ENCODE measurements around the gene ARHGEF35.
"Not testable (repeated sequence)": the region's sequence is repeated elsewhere in the genome, so short reads cannot be mapped to it uniquely, and the experiment has no call there.

The ARHGEF35 gene

DNA sequence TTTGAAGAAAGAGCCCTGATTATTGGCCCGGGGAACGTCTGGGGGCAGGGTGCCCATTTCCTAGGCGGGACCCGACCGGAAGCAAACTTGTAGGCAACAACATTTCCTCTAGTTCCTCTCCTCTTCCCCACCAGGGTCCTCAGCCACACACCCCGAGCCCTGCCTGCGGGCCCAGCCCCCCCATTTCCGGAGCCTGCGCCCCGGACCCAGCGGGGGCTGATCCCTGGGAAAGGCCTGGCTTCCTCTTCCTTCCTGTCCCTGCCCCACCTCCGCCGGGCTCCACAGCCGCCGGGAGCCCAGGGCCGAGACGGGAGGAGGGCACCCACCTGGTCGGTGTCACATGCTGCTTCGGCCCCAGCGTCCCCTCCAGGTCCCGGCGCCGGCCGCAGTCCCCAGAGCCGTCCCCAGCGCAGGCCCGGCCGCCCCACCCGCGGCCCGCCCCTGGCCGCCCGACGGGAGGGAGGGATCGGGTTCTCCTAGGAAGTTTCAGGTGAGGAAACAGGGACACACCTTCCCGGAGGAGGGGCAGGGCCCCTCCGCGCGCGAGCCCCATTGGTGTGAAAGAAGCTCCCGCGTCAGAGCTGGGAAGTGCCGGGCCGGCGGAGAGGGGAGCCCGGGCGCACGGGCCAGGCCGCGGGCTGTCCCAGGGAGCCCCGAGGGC lies at the start of gene ARHGEF35:
Gene ARHGEF35, minus strand, starts transcription at position 622 of the 661 bp plus-strand sequence. CDS start 7,450 bp downstream, outside the sequence.
- DNase-seq (ENCODE audit: low read depth), result not testable (repeated sequence)

DNA sequence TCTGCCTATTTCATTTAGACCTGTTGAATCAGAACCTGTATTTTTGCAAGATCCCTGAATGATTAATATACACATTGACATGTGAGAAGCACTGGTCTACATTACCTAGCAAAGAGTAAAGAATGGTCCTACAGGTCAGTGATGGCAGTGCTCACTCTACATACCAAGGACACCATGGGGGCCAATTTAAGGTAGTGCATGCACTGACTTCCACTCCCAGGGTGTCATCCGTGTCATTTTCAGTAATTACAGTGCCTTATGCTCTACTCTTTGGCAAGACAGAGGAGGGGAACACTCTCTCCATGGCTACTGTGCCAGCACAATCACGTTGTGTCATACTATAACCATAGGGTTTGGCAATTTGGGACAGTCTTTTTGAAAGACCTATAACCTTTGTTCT lies 49.7 kb upstream of the ARHGEF35 start:
- not testable (repeated sequence) for DNase-seq (ENCODE audit: low read depth)

DNA sequence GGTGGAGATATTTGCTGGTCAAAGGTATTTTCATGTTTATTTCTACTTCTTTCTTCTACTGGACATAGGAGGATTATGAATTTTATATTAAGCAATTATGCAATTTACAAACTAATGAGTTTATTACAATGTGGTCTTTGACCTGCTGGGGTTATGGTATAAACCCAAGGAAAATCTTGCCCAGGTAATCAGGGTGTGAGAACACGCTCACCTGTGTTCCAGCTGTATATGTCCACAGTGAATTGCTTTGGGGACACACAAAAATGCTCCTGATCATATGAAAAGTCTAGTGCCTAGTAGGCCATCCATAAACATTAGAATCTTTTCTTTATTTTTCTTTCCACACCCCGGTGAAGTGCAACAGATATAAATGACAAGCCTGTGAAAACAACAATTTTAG lies 43.7 kb upstream of the ARHGEF35 start, which contains the start of gene OR2A42:
Gene OR2A42, minus strand, starts transcription at position 241 of the 400 bp plus-strand sequence. CDS start 6,762 bp downstream, outside the sequence.
- not testable (repeated sequence) for DNase-seq (ENCODE audit: low read depth)

DNA sequence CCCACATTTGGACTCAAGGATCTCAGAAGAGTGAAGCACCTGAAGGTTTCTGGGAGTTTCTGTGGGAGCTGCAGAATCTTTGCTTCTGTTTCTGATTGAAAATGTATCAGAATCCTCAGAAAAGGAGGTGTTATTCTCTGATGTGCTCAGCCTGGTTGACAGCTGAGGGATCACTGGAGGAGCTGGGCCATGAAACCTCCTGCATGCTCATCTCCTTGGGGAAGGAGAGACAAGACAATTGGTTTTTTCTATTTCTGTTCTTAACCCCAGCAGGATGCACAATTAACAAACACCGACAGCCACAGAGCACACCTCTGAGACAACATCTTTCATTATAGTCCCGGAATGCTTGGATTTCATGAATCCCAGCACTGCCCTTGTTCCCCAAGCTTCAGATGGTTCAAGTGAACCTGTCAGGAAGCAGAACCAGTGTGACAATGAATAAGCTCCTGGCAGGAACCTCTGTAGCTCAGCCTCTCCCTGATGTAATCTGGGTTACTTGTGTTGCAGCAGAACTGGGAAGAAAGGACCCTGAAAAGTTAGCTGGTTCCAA lies 43.0 kb upstream of the ARHGEF35 start:
- not testable (repeated sequence) for DNase-seq (ENCODE audit: low read depth)

DNA sequence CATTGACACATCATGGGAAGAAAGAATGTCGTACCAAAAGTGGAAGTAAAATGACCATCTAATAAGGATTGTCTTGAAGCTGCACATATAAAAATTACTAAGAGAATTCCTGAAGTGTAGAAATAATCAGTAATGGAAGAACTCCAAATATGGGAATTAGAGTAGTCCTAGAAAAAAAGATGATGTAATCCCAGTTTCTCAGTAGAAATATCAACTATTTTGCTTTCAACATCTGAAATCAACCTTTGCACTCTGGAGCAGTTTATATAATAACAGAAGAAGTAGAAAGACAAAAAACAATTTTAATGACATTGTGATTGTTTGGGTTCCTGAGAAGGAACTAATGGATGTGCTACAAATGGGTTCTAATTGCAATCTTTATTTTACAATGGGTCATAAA lies 37.4 kb upstream of the ARHGEF35 start:
- not testable (repeated sequence) for DNase-seq (ENCODE audit: low read depth)

DNA sequence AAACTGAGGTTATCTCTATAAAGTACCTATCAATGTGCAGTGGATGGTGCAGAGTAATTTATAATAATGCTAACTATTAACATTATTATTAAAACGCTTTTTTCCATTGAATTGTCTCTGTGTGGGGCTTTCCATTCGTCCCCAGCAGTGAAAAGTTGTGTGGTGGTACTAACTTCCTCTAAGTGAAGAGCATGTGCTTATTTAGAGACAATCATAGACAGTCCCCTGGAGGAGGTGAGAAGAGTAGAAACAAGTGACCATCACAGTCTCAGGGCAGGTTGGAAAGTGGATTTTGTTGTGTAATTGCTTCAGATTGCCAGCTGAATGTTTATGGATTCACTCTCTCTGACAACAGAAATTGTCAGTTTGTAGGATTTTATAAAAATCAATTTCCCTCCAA lies 35.4 kb upstream of the ARHGEF35 start:
- DNase-seq (ENCODE audit: low read depth), result not testable (repeated sequence)

DNA sequence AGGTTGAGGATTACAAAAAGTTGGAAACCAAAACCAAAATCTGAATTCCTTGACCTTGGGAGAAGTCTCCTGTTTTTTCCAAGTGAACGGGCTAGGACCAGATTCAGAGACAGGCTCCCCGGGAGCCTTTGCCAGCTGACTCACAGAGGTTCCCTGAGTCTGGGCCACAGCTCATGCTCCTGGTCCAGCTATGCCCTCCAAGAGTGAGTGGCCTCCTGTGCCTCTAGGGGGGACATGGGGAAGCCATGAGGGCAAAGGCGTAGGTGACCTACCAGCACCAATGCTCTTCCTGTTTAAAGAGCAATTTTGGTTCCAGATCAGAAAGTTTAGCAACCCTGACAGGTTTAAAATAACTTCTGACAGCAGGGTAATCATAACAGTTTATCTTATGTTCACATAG lies 33.2 kb upstream of the ARHGEF35 start:
- not testable (repeated sequence) for DNase-seq (ENCODE audit: low read depth)

DNA sequence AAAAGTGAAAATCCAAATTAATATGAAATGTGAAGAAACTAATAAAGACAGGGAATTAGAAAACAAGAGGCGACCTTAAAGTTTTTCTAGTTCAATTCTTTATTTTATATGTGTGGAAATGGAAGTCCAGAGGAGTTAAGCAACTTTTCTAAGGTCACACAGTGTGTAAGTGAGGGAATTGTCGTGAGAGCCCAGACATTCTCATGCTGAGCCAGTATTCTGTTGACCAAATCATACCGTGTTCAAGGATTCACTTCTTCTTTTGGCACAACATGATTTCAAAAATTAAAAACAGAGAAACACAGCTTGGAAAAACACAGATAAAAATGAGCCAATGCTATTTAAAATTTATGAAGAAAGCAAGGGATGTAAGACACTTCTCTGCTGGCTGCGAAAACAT lies 31.2 kb upstream of the ARHGEF35 start:
- not testable (repeated sequence) for DNase-seq (ENCODE audit: low read depth)

DNA sequence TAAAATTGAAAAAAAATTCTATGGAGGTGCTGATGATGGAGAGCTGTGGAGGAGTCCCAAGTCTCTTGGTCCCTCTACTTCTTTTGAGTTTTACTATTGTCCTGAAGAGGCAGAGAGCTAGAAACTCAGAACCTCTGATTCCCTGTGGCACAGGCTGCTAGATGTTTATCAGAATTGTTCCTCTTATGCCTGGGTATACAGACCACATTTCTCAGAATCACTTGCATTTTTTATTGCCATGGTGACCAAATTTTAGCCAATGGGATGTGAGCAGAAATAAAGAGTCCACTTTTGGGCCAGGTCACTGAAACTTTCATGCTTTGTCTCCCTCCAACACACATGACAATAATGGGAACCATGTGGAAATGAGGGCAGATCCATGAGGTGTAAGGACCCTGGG lies 28.0 kb upstream of the ARHGEF35 start:
- DNase-seq (ENCODE audit: low read depth), result not testable (repeated sequence)

DNA sequence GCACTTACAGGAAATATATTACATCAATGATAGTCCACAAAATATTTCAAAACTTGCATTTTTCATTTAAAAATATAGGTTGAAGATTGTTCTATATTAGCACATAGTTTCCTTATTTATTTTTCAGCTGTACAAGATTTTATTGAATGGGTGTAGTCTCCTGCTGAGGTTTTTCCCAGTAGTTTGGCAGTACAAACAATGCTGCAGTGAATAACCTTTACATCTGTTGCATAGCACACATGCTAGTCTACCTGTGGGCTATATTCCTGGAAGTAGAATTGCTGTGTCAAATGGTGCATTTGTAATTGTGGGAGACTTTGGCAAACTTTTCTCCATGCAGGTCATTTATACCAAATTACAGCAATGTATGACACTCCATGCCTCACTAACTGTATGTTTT lies 24.9 kb upstream of the ARHGEF35 start:
- DNase-seq (ENCODE audit: low read depth), result not testable (repeated sequence)

DNA sequence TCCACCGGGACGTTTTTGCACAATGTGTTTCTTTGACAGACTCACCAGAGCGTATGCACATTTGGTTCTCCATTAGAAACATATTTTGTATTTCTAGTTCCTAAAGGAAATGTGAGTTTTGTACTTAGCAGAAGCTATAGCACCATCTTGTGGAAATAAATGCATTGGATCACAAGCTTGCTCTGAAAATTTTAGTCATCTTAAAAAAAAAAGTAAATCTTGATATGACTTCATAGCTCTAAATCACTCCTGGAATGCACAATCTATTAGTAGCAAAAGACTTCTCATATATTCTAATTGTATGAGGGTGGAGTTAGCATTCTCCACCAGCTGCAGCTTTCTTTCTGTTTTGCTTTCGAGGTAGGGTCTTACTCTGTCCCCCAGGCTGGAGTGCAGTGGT lies 23.5 kb upstream of the ARHGEF35 start:
- not testable (repeated sequence) for DNase-seq (ENCODE audit: low read depth)

DNA sequence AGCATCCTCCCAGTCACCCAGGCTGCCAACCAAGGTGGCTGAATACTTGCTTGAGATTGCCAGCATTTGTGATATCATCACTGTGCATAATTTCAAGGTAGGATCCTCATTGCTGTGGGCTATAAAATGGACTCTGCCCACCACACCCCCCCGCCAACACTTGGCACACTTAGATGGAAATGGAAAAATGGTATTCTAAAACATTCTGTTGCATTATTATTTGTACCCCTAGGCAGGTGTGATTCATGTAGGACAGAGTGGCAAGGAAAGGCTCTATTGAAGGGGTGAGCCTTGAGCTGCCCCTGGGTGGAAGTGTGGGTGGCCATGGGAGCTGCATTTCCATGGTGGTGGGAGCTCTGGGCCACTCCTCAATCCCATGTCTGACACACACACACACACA lies 22.9 kb upstream of the ARHGEF35 start:
- DNase-seq (ENCODE audit: low read depth), result not testable (repeated sequence)

DNA sequence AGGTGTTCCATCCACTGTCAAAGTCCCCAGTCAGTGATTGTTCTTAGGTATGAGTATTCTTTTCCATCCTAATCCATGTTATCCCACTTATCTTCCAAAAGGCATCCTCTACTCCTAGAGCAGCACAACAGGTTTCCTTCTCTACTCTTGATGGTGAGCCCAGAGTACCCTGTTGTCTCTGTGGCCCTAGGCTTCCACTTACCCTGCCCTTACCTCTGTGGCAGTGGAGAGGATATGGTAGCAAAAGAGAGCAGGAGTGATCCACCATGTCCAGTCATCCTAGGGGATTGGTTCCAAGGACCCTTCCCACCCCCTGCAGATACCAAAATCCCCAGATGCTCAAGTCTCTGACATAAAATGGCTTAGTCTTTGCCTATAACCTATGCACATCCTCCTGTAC lies 21.6 kb upstream of the ARHGEF35 start:
- not testable (repeated sequence) for DNase-seq (ENCODE audit: low read depth)

DNA sequence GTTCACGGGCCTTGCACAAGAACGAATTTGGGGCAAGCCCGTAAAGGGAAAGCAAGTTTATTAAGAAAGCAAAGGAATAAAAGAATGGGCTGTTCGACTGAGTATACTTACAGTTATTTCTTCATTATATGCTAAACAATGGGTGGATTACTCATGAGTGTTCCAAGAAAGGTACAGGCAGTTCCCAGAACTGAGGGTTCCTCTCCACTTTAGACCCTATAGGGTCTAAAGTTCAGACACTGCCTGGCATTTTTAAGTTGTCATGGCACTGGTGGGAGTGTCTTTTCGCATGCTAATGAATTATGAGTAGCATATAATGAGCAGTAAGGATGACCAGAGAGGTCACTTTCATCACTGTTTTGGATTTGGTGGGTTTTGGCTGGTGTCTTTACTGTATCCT lies 9.7 kb upstream of the ARHGEF35 start:
- not testable (repeated sequence) for DNase-seq (ENCODE audit: low read depth)

DNA sequence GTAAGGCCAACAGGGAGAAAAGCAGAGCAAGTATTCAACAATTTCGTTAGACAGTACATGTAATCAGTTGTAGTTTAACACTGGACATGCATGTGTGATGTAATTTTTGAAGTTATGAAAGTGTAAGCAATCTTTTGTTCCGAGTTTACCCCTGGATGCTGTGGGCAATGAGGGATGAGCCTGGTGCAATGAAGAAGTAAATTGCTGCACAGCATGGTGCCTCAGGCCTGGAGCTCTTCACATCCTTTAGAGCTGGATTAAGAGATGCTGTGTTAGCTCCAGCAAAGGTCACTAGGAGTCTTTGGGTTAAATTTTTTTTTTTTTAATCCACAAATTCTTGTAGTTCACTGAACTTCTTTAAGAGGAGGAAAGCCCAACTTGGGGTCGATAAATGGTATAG lies 7.5 kb upstream of the ARHGEF35 start:
- DNase-seq (ENCODE audit: low read depth), result not testable (repeated sequence)

DNA sequence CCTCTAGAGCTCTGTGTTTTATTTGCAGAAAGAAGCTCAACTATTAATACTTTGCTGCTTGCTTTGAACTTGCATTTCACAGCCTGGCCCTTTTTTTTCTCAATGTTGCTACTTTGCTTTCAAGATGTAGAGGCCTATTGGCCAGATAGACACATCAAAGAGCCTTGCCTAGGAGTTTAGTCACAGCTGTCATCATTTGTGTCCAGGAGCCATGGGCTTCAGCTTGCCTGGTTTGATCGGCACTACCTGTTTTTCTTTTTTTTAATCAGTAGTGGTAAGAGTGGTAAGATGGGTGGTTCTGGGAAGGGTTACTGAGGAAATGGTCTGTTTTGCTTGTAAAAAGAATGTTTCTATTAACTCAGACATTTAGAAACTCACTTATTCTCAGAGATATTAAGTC lies 6.3 kb upstream of the ARHGEF35 start:
- DNase-seq (ENCODE audit: low read depth), result not testable (repeated sequence)

DNA sequence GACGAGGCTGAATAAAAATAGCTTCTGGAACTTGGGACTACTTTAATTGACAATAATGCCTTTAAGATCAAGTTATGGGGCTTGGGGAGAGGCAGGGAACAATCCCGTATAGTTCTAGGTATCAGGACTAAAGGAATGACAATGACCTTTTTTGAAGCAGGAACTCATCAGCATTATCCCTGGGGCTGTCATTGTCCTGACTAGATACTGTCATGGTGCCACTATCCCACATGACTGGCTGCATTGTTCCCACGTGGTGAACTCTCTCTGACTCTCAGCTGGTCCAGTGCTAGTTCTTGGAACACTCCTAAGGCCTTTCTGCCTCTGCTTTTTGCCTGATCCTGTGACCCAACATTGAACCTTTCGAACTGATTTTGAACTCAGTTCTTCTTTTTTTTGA lies 3.3 kb upstream of the ARHGEF35 start:
- not testable (repeated sequence) for DNase-seq (ENCODE audit: low read depth)

DNA sequence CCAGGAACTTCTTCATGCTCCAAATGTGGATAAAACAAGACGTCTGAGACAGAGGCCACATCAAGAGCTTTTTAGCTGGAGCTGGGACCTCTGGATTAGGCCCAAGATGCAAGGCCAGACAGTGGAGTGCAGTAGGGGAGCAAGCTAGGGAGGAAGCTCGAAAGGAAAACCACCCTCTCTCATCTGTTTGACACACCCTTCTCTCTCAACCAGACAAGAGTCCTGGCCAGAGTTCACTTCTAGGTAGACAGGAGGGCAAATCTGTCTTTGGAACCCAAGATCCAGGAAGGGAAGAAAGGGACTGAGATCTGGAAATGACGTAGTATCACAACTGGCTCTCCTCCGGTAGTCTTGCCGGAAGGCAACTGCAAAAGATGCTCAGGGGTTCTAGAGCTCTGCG lies 1.2 kb downstream of the ARHGEF35 start:
- not testable (repeated sequence) for DNase-seq (ENCODE audit: low read depth)

DNA sequence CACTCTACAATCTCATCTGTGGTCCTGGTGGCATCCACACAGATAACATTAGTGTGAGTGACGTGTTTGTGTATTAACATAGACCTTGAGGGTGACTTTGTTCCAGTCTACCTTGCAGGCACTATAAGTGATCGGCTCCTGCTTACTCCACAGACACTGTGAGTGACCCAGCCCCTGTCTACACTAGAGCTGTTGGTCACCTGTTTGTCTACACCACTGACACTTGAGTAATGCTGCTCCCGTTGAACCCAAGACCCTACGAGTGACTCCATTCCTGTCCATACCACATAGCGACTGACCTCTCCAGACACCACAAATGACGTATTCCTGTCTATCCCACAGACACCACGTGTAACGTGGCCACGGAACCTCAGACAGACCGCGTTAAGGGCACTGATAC lies 1.9 kb downstream of the ARHGEF35 start:
- DNase-seq (ENCODE audit: low read depth), result not testable (repeated sequence)

DNA sequence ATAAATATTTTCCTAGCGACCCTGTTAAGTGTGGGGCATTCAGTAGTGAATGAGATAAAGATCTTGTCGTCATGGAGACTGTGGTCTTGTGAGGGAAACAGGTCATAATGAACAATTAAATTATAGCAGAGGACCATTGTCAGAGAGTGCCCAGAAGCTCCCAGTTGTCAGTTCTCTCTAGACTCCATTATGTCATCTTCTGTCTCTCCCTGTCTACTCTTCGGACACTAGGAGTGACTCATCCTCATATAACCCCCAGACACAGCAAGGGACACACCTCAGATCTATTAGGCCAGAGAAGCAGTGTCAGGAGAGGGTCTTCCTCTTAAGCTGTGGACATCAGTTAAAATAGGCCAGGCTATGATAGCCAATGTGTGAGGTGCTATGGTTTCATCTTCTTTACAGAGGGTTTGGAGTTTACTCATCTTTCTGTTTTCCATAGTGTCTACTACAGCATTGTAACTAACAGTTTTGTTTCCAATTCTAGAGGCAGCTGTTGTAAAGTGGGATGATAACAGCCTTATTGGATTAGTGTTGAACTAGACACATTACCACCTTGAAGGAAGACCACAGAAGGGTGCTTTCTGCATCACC lies 7.0 kb downstream of the ARHGEF35 start:
- not testable (repeated sequence) for DNase-seq (ENCODE audit: low read depth)

DNA sequence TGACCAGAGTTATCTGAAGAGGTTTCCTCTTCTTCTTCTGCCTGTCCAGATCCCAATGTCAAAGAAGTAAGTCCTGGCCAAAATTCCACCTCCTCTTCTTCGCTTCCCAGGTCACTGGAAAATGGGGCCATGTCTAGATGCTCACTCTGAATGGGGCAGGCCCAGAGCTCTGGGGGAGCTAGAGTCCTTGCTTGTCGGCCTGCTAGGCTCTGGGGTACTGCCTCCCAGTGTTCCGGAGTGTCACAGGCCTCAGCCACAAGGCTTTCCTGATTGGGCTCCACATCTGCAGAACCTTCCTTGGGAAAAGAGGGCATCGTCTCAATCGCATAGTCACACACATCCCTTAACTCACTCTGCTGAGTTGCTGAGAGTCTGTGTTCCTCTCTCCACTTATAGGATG lies 7.8 kb downstream of the ARHGEF35 start:
- DNase-seq (ENCODE audit: low read depth), result not testable (repeated sequence)

DNA sequence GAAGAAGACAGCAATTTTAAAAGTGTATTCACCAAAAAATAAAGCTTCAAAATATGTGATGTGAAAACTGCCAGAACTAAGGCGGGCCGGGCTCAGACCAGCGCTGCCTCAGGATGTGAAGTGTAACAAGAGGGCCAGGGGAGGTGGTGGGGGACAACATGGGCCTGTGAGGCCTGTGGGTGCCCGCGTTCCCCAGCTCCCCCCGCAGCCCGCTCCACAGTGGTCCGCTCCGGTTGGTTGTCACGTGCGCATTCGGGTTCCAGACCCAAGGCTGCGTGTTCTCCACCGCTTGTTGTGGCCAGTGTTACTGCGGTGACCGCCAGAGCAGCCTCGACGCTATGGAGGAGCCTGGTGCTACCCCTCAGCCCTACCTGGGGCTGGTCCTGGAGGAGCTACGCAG lies 12.5 kb downstream of the ARHGEF35 start, which contains the start of gene CTAGE4:
Gene CTAGE4, plus strand, starts transcription at position 301 of the 400 bp plus-strand sequence. Its CDS starts 38 bp downstream, at position 339.
- not testable (repeated sequence) for DNase-seq (ENCODE audit: low read depth)

DNA sequence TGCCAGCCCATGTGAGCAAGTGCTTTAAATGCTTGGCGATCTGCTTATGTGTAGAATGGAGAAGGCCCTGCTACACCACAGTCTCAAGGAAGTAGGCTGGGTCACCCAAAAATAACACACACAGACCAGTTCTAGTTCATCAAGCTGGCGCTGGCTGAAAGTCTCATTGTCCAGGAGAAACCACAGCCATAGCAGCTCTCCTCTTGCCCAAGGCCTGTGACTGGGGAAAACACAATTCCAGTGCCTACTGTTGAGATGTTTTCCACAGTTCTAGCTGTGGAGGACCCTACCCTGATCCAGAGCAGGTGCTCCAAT lies 16.5 kb downstream of the ARHGEF35 start:
- DNase-seq (ENCODE audit: low read depth), result not testable (repeated sequence)

Data from EH (cell line).